NCI-H748 (cell line): ENCODE data around the gene FAR1.
A peak's percentile ranks its signal among the peaks of the same experiment; 100 is the strongest.

ENCODE experiments used
- DNase-seq: peaks from one replicate; lab custom pipeline; 2025; ENCODE audit not compliant: unreplicated experiment; lab: John Stamatoyannopoulos, UW

The FAR1 gene

DNA sequence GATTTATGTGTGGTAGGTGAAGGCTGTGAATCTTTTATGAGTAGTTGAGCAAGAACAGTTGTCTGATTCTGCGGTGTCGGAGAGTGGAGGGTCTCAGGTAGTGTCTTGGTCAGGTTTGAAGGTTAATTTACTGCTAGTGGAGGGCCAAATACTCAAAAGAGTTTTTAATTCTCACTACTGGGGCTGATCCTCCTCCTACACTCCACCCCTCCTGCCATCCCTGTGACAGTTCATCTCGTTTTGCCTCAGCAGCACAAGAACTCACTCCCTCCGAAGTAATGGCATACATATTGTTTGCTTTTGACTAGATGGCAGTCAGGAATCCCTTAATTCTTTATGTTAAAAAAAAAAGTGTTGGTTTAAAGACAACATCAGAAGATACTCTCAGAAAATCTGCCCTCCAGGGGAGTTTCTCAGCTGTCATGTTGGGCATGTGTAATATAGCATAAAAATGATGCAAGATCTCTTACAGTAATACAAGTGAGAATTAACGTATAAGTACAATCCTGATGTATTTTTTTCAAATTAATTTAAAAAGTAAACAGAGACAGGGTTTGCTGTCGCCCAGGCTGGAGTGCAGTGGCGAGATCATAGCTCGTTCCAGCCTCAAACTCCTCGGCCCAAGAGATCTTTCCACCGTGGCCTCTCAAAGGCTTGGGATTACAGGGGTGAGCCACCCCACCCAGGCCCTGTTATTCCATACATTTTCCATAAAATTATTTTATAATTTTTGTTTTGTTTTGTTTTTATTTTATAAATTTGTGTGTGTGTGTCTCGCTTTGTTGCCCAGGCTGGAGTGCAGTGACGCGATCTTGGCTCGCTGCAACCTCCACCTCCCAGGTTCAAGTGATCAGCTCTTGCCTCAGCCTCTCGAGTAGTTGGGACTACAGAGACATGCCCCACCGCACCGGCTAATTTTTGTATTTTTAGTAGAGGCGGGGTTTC, 1.3 kb downstream of the FAR1 start:
- DNase-seq = no peak

DNA sequence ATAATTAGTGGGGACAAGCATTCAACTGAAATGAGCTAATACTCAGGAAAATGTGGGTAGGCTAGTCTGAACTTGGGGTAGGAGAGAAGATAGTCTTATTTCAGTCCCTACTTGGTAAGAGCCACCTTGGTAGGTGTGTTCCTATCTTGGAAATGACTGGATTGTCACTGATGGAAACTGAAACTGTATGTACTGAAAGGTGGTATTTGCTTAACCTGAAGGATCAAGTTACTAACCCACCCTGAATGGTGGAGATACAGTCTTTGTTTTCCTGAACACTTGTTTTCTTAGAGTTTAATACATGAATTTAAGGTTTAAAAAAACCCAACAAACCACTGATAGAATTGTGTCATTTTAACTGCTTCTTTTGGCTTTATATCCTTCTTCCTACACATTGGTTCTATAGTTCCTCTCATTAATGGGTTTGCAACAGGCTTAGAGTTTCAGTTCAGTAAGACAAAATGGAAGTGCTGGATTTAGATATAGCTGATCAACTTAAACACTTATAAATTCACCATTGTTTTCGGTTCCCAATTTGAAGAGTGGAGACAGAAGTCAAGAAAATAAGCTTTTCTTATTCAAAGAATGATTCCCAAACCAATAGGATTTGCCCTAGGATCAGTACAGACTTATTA, 4.2 kb downstream of the FAR1 start:
- DNase-seq = peak; percentile 49

DNA sequence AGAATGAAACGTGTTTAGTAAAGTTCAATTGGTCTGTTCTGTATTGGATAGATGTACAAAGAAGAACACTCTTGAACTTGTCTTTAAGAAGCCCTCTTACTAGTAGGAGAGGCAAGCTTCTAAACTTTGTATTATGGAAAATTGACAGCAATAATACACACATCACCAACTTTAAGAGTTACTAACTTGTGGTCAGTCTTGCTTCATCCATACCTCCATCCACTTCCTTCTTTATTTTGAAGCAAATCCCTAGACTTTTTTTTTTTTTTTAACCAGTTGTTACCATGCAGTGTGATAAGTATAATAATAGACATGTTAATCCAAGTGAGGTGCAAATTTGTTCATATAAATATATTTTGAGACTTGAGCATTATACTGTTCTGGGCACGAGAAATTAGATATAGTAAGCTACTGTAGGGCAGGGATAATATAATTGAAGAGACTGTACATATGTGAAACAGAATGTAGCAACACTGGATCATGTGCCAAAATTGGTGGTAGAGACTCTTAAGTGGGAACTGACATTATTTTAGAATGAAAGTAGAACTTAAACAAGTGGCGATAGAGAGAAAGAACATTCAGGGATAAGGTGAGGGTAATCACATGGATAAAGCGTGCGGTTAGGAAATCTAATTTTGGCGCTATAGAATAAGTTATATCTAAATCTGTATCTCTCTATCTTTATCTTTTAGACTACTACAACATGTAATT, 6.5 kb downstream of the FAR1 start:
- DNase-seq = no peak

DNA sequence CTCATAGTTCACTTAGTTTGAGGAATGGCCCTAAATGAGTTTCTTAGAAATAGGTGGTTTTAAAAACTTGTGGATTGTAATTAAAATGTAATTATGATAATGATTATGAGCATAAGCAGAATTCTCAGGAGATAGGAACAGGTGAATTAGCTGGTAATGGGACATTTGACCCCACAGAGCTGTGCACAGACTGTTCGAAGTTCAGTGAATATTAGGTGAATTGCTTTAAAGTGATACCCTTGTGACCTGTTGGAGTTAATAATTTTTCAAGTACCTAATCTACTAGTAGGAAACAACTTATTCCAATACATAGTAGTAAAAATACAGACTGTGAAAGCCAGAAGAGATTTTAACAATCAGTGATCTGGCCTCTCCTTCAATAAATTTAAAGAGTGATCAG, 8.1 kb downstream of the FAR1 start:
- no peak for DNase-seq

DNA sequence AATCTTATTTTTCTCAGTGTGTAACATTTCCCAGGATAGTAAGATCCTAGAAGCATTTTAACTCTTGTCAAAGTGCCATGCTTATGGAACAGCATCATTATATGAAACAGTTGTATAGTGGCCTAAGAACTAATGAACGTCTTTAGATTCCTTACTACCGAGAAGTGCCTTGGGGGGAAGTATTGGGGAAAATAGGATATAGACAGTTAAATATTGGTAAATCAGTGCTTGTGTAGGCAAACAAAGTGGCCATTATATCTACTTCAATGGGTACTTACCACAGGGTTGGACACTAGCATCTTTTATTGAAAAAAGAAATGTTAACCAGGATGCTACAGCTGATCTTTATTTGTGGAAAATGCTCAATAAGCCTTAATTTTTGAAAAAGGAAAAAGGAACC, 11.3 kb downstream of the FAR1 start:
- DNase-seq = no peak

GRCh38 chr11:13680501-13681264, 12.2 kb downstream of the FAR1 start:
- no peak for DNase-seq

DNA sequence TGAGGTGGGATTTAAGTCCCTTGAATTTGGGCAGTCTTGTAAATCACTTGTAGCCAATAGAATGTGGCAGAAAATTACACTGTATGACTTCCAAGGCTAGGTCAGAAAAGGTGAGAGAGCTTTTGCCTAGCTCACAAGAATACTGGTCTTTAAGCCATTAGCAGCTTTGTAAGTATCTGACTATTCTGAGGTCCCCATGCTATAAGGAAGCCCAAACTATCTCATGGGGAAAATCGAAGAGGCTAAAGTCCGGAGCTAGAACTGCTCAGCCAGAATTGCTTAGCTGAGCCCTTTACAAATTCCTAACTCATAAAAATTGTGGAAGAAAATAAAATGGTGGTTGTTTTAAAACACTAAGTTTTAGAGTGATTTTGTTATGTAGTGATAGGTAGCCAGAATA, 13.0 kb downstream of the FAR1 start:
- DNase-seq = no peak

DNA sequence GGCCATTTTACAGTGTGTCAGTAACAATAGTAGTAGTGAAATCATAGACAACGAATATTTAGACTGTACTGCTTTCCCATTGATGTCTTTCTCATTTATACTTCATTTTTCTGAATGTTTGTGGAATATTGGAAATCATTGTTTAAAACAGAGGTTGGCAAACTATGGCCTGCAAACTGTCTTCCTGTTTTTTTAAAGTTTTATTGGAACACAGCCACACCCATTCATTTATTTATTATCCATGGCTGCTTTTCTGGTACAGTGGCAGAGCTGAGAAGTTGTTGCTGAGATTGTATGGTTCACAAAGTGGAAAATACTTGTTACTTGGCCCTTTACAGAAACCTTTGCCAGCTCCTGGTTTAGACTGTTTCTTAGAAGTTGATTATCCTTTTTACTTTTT, 13.7 kb downstream of the FAR1 start:
- DNase-seq = no peak

GRCh38 chr11:13685461-13686108, 17.1 kb downstream of the FAR1 start:
- no peak for DNase-seq

- no peak for DNase-seq
Observed at GRCh38 chr11:13686776-13687175, 18.3 kb downstream of the FAR1 start.

GRCh38 chr11:13687271-13687670, 18.8 kb downstream of the FAR1 start:
- no peak for DNase-seq

DNA sequence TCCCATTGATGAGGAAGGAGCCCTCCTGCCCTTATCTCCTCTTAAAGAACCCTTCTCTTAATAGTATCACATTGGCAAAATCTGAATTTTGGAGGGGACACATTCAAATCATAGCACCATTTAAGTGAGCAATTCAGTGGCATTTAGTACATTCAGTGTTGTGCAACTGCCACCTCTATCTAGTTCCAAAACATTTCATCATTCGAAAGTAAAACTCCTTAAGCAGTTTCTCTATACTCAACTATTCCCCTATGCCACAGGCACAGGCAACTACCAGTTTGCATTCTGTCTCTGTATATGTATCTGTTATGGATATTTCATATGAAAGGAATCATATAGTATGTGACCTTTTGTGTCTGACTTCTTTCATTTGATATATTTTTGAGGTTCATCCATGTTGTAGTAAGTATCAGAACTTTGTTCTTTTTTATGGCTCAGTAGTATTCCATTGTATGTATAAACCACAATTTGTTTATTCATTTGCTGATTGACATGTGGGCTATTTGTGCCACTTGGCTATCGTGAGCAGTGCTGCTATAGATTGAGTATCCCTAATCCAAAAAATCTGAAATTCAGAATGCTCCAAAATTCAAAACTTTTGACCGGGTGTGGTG, 22.9 kb downstream of the FAR1 start:
- no peak for DNase-seq

- DNase-seq = no peak
Observed at GRCh38 chr11:13692172-13692571, 23.7 kb downstream of the FAR1 start.

DNA sequence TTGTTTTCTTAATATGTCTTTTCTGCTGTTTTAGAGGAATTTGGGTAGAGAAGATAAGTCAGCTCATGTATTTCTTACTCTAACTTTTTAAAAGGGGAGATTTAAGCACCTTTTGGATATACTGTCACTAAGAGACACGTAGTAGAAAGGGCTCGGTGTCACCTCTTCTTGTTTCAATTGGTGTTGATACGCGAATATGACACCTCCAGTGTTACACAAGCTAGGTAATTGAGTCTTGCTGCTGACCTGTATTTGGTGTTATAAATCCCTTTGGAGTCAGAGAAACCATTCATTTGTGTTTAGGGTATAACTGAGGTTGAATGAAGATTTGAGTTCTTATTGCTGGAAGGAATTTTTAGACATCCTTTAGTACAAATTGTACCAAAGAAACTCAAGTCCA, 25.6 kb downstream of the FAR1 start:
- no peak for DNase-seq

- DNase-seq = no peak
Observed at GRCh38 chr11:13695886-13696285, 27.4 kb downstream of the FAR1 start.

GRCh38 chr11:13697710-13698109, 29.2 kb downstream of the FAR1 start:
- DNase-seq = no peak

- DNase-seq = no peak
Observed at GRCh38 chr11:13698132-13698531, 29.7 kb downstream of the FAR1 start.

DNA sequence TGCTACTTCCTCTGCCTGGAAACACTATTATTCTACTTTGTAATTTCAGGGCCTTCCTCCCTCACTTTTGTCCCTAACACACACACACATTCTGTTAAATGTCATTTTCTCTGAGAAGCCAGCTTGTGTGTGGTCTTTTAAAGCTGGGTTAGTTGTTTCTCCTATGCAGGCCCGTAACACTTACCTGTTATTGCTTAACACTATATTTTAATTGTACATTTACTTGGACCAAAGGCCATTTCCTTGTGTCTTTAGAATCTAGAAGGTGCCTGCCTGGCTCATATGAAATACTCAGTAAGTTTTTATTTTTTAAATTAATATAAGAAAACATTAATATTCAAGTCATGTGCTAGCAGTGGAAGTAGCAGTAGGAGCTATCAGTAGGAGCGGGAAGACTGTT, 30.6 kb downstream of the FAR1 start:
- DNase-seq = no peak

- no peak for DNase-seq
Observed at GRCh38 chr11:13699870-13700269, 31.4 kb downstream of the FAR1 start.

DNA sequence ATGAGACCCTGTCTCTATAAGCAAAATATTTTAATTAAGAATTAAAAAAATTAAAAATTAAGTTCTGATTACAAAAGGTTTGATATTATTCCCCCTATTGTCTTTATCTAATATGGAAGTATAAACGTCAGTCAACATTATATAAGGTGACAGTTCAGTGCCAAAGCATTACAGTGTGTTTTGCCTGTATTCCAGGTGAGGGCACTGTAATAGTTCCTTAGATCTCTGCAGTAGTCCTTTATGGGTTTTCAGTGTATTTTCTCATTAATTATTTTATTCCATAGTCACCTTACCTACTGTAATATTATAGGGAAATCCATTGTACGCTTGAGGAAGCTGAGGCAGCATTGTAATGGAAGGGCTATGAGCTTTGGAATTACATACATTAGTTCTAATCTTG, 33.0 kb downstream of the FAR1 start:
- no peak for DNase-seq
